ENCODE measurements around the gene PTTG1. TPM values are rescaled to one million over a fixed set of nuclear protein-coding genes. Genes with fewer than 3 reads are reported as not detected.

PTTG1 gene
- total and polyA plus RNA-seq, 9 of the 15 experiments (the other 6 are each of a cell fraction or from before 2014, with no cell fraction given), result 193 to 1,088 (median 349) TPM

- intact Hi-C loops (cut with micrococcal nuclease), result no loop called here
- no peaks in the 10 kb centered on the region; the same call in 1 of the 2 replicates for H3K9me3 ChIP-seq (replicated peaks; ENCODE audit: control insufficient read depth, insufficient read depth, low read depth, low read length)
- FAIRE-seq, result no peak
- no peak overlapping the region for H2AFZ ChIP-seq (ENCODE audit: low read depth, low read length)
- H3K36me3 ChIP-seq (ENCODE audit: control insufficient read depth, insufficient read depth, low read length), result no peaks in the 10 kb centered on the region
- no peak overlapping the region for H3K4me3 ChIP-seq
- H3K79me2 ChIP-seq (ENCODE audit: control insufficient read depth, insufficient read depth, low read length), result no peaks in the 10 kb centered on the region
- no peak for DNase-seq (ENCODE audit: extremely low read depth in 1 of 4, low spot score in 3 of 4)
- H3K27me3 ChIP-seq (ENCODE audit: control insufficient read depth in 2 of 2, insufficient read depth in 2 of 2, low read length in 2 of 2), result no peaks in the 10 kb centered on the region; a peak in 1 of 5 replicates
- no TSS peak for BruUV-seq (replicated peaks)
- in situ Hi-C loops (cut with MboI), result no loop called here
- H4K20me1 ChIP-seq (replicated peaks; ENCODE audit: control insufficient read depth, insufficient read depth, low read length), result no peaks in the 10 kb centered on the region
- no peaks in the 10 kb centered on the region for H3K9me1 ChIP-seq (ENCODE audit: control insufficient read depth, insufficient read depth, low read length)
- H3K27ac ChIP-seq (ENCODE audit: extremely low read depth, low read depth, low read length), result no peak overlapping the region
- ChIA-PET CTCF (ENCODE audit: low intra/inter-chr PET ratio) (no interaction called here), POLR2A (no interaction called here)
- H3K4me2 ChIP-seq (ENCODE audit: insufficient read depth, low read length), result no peak overlapping the region
- no peak overlapping the region for H3K9ac ChIP-seq (ENCODE audit: insufficient read depth in 1 of 2, low read depth in 2 of 2, low read length in 2 of 2)
- TF ChIP-seq FOXO4 (CRISPR knock-in tag; IDR thresholded peaks at IDR 0.05), result no peak
- no peak for TF ChIP-seq DEAF1 (CRISPR knock-in tag; IDR thresholded peaks at IDR 0.05)
- TF ChIP-seq PML (IDR thresholded peaks at IDR 0.05; ENCODE audit: low read length), result no peak
- TF ChIP-seq NR2F6 (CRISPR knock-in tag; IDR thresholded peaks at IDR 0.05), result no peak
- TF ChIP-seq HBP1 (CRISPR knock-in tag; IDR thresholded peaks at IDR 0.05), result no peak
- TF ChIP-seq FIP1L1 (IDR thresholded peaks at IDR 0.05; ENCODE audit: low read depth, low read length, poor library complexity, severe bottlenecking), result no peak
- no peaks in the 10 kb centered on the region for H3K4me1 ChIP-seq (replicated peaks in 1 of 2; ENCODE audit: control insufficient read depth in 2 of 2, insufficient read depth in 2 of 2, low read length in 2 of 2)
- ATAC-seq, result no peak
These were observed 36.2 kb upstream of the PTTG1 start for GRCh38 chr5:160385496-160385895.

All from K562 (cell line).